Epithelial cell of esophagus (primary cell): ENCODE data around the gene ZNF761.

Experiments
- DNase-seq: peaks from one replicate; pipeline ENCODE4 v3.0.0; 2010; ENCODE audit warnings: low read depth
- H3K4me3 ChIP-seq: 2 replicates; pipeline ENCODE4 v1.5.1; 2011; ENCODE audit warnings: mild to moderate bottlenecking, low read length, control low read depth
- CTCF ChIP-seq: IDR thresholded peaks from 2 replicates; pipeline ENCODE4 v1.5.1; 2011; ENCODE audit warnings: low read depth, mild to moderate bottlenecking, low read length, control low read depth, inconsistent platforms; ENCODE audit not compliant: insufficient read depth; ENCODE audit errors: missing control alignments

The ZNF761 gene

DNA sequence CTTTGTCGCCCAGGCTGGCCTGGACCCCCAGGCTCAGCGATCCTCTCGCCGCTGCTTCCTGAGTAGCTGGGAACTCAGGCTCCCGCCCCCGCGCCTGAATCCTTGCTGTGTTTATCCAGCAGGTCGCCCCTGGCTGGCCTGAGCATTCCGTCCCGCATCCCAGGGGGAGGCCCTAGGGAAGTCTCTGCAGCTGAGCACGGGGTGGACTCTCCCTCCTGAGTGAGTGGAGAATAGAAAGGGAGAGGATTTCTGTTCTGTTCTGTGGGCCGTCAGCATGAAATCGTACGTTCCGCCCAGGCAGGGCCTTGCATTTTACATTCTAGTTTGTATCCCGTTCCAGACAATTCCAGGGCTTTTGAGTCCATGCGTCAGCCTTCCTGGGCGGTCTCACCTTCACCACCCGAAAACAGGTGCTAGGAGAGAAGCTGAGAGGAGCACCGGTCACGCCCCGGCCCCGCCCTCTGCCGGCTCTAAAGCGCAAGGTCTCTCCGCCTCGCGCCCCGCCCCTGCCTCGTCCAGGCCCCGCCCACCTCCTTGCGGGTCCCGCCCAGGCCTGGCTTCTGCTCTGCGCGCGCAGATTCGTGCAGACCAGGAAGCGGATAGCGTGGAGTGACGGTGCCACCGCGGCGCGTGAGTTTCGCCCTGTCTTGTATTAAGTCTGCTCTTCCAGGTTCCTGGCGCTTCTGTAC is at the start of gene ZNF761:
TSS of gene ZNF761 (plus strand) at position 586 of the 689 bp plus-strand sequence. CDS start 15,285 bp downstream, outside the sequence.
- TF ChIP-seq CTCF = peak; percentile 11
- peak; percentile 99 for DNase-seq
- H3K4me3 ChIP-seq = peak within 1 kb of the TSS; percentile 86

DNA sequence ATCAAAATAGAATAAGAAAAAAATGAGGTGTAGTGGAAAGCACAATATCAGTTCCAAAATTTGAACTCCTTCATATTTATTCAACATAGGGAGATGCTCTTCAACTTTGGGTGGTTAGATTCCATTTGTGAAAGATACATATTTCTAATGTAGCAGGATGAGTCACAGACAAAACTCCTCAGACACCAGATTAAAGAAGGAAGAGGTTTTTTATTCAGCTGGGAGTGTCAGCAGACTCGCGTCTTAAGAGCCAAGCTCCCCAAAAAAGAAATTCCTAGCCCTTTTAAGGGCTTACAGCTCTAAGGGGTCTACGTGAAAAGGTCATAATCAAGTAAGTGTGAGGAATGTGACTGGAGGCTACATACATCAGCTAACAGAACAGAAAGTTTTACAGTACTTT is 43.6 kb upstream of the ZNF761 start:
- no peak for DNase-seq
- TF ChIP-seq CTCF = no peak
- H3K4me3 ChIP-seq = no peak overlapping the region

DNA sequence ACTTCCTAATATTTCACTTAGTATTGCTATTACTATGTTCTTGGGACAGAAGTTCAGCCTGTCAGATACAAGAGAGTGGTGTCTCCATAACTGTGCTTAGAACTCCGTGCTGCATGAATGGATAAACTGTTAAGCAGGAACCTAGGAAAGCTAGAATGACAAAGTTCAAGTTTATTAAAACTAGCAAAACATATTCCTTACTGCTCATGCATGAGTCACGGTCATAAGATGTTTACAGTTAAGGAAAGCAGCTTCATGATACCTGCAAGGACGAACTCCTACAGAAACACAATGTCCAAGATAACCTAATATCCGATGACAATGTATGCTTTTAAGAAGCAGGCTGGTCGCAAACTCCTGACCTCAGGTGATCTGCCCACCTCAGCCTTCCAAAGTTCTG is 42.9 kb upstream of the ZNF761 start:
- H3K4me3 ChIP-seq = no peak overlapping the region
- no peak for TF ChIP-seq CTCF
- DNase-seq = peak; percentile 21

GRCh38 chr19:53389571-53389970 is 42.2 kb upstream of the ZNF761 start:
- TF ChIP-seq CTCF = no peak
- DNase-seq = no peak
- H3K4me3 ChIP-seq = no peak overlapping the region

- no peak overlapping the region for H3K4me3 ChIP-seq
- DNase-seq = no peak
- TF ChIP-seq CTCF = no peak
Measured at GRCh38 chr19:53389978-53390377, 41.8 kb upstream of the ZNF761 start.

DNA sequence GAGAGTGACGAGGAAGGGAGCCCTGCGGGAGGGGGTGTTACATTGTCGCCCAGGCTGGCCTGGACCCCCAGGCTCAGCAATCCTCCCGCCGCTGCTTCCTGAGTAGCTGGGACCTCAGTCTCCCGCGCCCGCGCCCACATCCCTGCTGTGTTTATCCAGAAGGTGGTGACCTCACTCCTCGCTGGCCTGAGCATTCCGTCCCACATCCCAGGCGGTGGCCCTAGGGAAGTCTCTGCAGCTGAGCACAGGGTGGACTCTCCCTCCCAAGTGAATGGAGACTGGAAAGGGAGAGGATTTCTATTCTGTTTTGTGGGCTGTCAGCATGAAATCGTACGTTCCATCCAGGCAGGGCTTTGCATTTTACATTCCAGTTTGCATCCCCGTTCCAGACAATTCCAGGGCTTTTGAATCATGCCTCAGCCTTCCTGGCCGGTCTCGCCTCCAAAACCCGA is 37.2 kb upstream of the ZNF761 start:
- DNase-seq = no peak
- H3K4me3 ChIP-seq = peak overlapping the region; percentile 13
- no peak for TF ChIP-seq CTCF
